Activated CD4-positive, alpha-beta memory T cell treated with anti-CD3 and anti-CD28 coated beads, Interleukin-2, amount 10 ng/mL, durations not matched to agents 7 days and 5 days (primary cell): ENCODE results near the gene CCDC32. TPM values are rescaled to one million over a fixed set of nuclear protein-coding genes. Genes with fewer than 3 reads are reported as not detected.
A peak's percentile ranks its signal among the peaks of the same experiment; 100 is the strongest.

Source experiments
- CTCF ChIA-PET: fragments of 350-600 bp; sonication (Branson Sonifier 250); formaldehyde crosslinking; loops from one replicate; lab custom pipeline; 2021; ENCODE audit warnings: antibody characterized with exemption, inconsistent platforms; lab: Charles Lee
- POLR2A ChIA-PET: fragments of 350-600 bp; sonication (Branson Sonifier 250); formaldehyde crosslinking; loops from one replicate; lab custom pipeline; 2021; ENCODE audit warnings: antibody characterized with exemption; lab: Charles Lee
- DNase-seq: peaks from one replicate; pipeline ENCODE4 v3.0.0-alpha.2; 2020
- H3K27ac Mint-ChIP-seq: one replicate; pipeline ENCODE4 v1.8.0; 2021; ENCODE audit warnings: mild to moderate bottlenecking, mixed read lengths
- H3K27me3 Mint-ChIP-seq: one replicate; pipeline ENCODE4 v1.8.0; 2021; ENCODE audit warnings: mixed read lengths
- H3K36me3 Mint-ChIP-seq: one replicate; pipeline ENCODE4 v1.8.0; 2021; ENCODE audit warnings: low read depth, mixed read lengths
- H3K4me1 Mint-ChIP-seq: one replicate; pipeline ENCODE4 v1.8.0; 2021; ENCODE audit warnings: mixed read lengths
- H3K4me3 Mint-ChIP-seq: one replicate; pipeline ENCODE4 v1.8.0; 2021; ENCODE audit warnings: mild to moderate bottlenecking, mixed read lengths
- H3K9me3 Mint-ChIP-seq: one replicate; pipeline ENCODE4 v1.8.0; 2021; ENCODE audit warnings: mixed read lengths
- total RNA-seq, 2 experiments: library from RNA; stranded (reverse); gene quantifications; one replicate each; pipeline ENCODE4 v1.2.3, GENCODE V29; 2021

The CCDC32 gene
- total RNA-seq, 2 experiments from 2014 or later, result 33.2 to 33.7 TPM

GRCh38 chr15:40565333-40566238 is 744 bp upstream of the CCDC32 start:
- peaks cover 11% of the 10 kb centered on the region for H3K36me3 Mint-ChIP-seq
- H3K27me3 Mint-ChIP-seq, result peaks cover 3% of the 10 kb centered on the region
- CTCF ChIA-PET, result interaction anchor here (0.7 to 4.1 kb wide), 12 partner anchors 13 to 242 kb away, joined by 3 to 24 read pairs (median 4); partner anchors contain the start of genes BAHD1, INAFM2, KNL1 and RAD51
- peak overlapping the region; percentile 90 for H3K4me3 Mint-ChIP-seq
- no peaks in the 10 kb centered on the region for H3K9me3 Mint-ChIP-seq
- no peak for DNase-seq
- peak overlapping the region; percentile 84 for H3K27ac Mint-ChIP-seq
- POLR2A ChIA-PET, result interaction anchor here (0.7 to 2.0 kb wide), 13 partner anchors 7 to 1708 kb away, joined by 3 to 12 read pairs (median 4); partner anchors contain the start of genes IVD, KNL1, RAD51 and TMEM87A
- H3K4me1 Mint-ChIP-seq, result peaks cover 56% of the 10 kb centered on the region

- Mint-ChIP-seq H3K9me3 (no peaks in the 10 kb centered on the region), H3K27ac (no peak overlapping the region)
- DNase-seq, result no peak
Measured at GRCh38 chr15:40563426-40563825, 1.4 kb downstream of the CCDC32 start.

GRCh38 chr15:40562691-40563090 is 2.2 kb downstream of the CCDC32 start:
- Mint-ChIP-seq H3K4me1 (peaks cover 49% of the 10 kb centered on the region), H3K9me3 (no peaks in the 10 kb centered on the region), H3K36me3 (peaks cover 25% of the 10 kb centered on the region), H3K27ac (no peak overlapping the region), H3K27me3 (peaks cover 3% of the 10 kb centered on the region), H3K4me3 (no peak overlapping the region)
- POLR2A ChIA-PET, result no interaction called here
- CTCF ChIA-PET, result interaction anchor here (0.6 kb wide), 1 partner anchor 1580 kb away, joined by 3 read pairs; no protein-coding TSS in a partner anchor
- no peak for DNase-seq

More at GRCh38 chr15:40563426-40563825, 1.4 kb downstream of the CCDC32 start:
- Mint-ChIP-seq H3K4me3 (peak overlapping the region; percentile 49), H3K27me3 (peaks cover 3% of the 10 kb centered on the region), H3K4me1 (peaks cover 49% of the 10 kb centered on the region), H3K36me3 (peaks cover 22% of the 10 kb centered on the region)
- POLR2A ChIA-PET, result no interaction called here
- CTCF ChIA-PET, result interaction anchor here (0.7 kb wide), 1 partner anchor 436 kb away, joined by 3 read pairs; no protein-coding TSS in a partner anchor

DNA sequence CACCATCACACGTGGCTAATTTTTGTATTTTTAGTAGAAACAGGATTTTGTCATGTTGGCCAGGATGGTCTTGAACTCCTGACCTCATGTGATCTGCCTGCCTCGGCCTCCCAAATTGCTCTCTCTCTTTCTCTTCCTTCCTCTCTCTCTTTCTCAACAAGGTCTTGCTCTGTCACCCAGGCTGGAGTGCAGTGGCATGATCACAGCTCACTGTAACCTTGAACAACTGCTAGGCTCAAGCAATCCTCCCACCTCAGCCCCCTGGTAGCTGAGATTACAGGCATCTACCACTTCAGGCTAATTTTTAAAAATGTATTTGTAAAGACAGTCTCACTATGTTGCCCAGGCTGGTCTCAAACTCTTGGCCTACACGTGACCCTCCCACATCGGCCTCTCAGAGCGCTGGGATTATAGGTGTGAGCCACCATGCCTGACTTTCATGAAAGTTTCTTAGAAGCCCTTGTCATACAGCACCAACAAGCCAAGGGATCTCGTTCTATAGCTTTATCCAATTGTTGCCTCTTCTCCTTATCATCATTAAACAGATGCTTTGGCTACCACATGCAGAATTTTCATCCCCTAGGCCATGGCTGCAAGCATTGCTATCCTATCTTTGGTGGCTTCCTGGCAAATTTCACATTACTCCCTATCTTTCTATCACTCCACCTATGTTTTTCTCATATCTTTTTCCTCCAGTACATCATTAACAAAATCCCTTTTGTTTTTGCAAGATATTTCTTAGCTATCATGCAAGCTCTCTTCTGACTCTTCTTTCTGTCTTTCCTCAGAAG is 5.7 kb downstream of the CCDC32 start:
- Mint-ChIP-seq H3K27me3 (no peaks in the 10 kb centered on the region), H3K4me3 (no peak overlapping the region), H3K4me1 (peaks cover 30% of the 10 kb centered on the region), H3K27ac (no peak overlapping the region), H3K9me3 (no peaks in the 10 kb centered on the region), H3K36me3 (peaks cover 48% of the 10 kb centered on the region)
- CTCF ChIA-PET, result no interaction called here
- no peak for DNase-seq
- POLR2A ChIA-PET, result interaction anchor here (1.2 kb wide), 1 partner anchor 10 kb away, joined by 4 read pairs; the partner anchor contains the start of gene RPUSD2

GRCh38 chr15:40555876-40556275 is 9.0 kb downstream of the CCDC32 start:
- no peak for DNase-seq
- peaks cover 11% of the 10 kb centered on the region for H3K4me1 Mint-ChIP-seq
- no peaks in the 10 kb centered on the region for H3K9me3 Mint-ChIP-seq
- no peak overlapping the region for H3K4me3 Mint-ChIP-seq
- CTCF ChIA-PET, result no interaction called here
- H3K36me3 Mint-ChIP-seq, result peaks cover 54% of the 10 kb centered on the region
- H3K27ac Mint-ChIP-seq, result no peak overlapping the region
- no peaks in the 10 kb centered on the region for H3K27me3 Mint-ChIP-seq
- POLR2A ChIA-PET, result interaction anchor here (0.7 to 1.6 kb wide), 3 partner anchors 13 to 249 kb away, joined by 3 to 4 read pairs (median 3); partner anchors contain the start of gene RPUSD2

GRCh38 chr15:40554161-40554525 is 10.7 kb downstream of the CCDC32 start:
- DNase-seq, result no peak
- H3K4me1 Mint-ChIP-seq, result peaks cover 2% of the 10 kb centered on the region
- H3K9me3 Mint-ChIP-seq, result no peaks in the 10 kb centered on the region
- POLR2A ChIA-PET, result no interaction called here
- no peak overlapping the region for H3K4me3 Mint-ChIP-seq
- peaks cover 59% of the 10 kb centered on the region for H3K36me3 Mint-ChIP-seq
- H3K27ac Mint-ChIP-seq, result no peak overlapping the region
- CTCF ChIA-PET, result interaction anchor here (0.6 kb wide), 1 partner anchor 35 kb away, joined by 3 read pairs; no protein-coding TSS in a partner anchor
- H3K27me3 Mint-ChIP-seq, result no peaks in the 10 kb centered on the region

DNA sequence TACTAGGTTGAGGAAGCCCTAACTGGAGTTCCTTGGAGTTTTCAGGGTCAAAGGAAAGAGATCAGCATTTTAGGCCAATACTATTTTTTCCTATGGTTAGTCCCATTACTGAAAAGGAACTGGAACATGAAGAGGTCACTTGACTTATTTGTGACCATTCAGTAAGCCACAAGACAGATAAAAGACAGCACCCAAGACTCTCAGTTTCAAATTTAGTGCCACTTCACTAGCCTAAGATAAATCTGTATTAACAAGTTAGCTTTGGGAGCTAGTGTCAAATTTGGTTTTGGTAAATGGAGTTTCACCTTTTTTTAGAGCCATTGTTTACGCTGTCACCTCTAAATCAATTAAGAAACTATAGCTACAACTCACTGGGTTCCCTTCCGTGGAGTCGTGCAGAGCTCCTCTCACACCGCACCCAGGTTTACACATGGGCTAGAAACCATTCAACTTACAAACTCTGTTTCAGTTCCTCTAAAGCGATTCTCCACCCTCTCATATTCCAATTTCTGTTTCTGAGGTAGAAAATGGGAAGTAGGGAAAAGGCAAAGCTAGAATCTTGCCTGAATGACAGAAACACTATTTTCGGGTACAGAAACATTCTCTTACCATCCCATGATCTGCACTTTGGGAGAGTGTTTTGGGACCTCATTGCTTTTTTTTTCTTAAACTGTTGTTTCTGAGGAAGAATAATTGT is 14.4 kb downstream of the CCDC32 start:
- Mint-ChIP-seq H3K4me1 (no peaks in the 10 kb centered on the region), H3K27me3 (no peaks in the 10 kb centered on the region), H3K27ac (no peak overlapping the region), H3K36me3 (peaks cover 47% of the 10 kb centered on the region), H3K4me3 (no peak overlapping the region), H3K9me3 (no peaks in the 10 kb centered on the region)
- ChIA-PET POLR2A (interaction anchor here (1.8 kb wide), 2 partner anchors 14 to 19 kb away, joined by 5 read pairs; partner anchors contain the start of genes CCDC32 and RPUSD2), CTCF (no interaction called here)
- no peak for DNase-seq

- Mint-ChIP-seq H3K4me3 (no peak overlapping the region), H3K27me3 (no peaks in the 10 kb centered on the region), H3K4me1 (no peaks in the 10 kb centered on the region), H3K27ac (no peak overlapping the region), H3K9me3 (no peaks in the 10 kb centered on the region), H3K36me3 (peaks cover 42% of the 10 kb centered on the region)
- ChIA-PET POLR2A (interaction anchor here (1.8 kb wide), 2 partner anchors 15 to 19 kb away, joined by 5 read pairs; partner anchors contain the start of genes CCDC32 and RPUSD2), CTCF (no interaction called here)
- no peak for DNase-seq
Measured at GRCh38 chr15:40549894-40550293, 14.9 kb downstream of the CCDC32 start.

DNA sequence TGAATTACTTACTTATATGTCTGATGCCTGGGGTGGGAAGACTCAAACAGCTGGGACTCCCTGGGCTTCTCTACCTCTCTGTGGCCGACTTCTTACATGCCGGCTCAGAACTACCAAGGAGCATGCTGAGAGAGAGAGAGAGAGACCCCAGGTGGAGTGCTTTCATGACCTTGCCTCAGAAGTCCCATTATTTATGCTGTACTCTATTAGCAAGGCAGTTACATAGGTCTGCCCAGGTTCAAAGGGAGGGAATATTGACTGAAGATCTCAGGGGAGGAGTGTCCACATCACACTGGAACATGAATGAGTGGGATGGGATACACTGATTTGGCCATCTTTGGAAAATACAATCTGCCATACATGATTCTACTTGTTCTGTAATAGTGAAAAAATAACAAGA is 16.2 kb downstream of the CCDC32 start:
- ChIA-PET POLR2A (interaction anchor here (1.0 kb wide), 1 partner anchor 16 kb away, joined by 3 read pairs; the partner anchor contains the start of gene CCDC32), CTCF (no interaction called here)
- H3K9me3 Mint-ChIP-seq, result no peaks in the 10 kb centered on the region
- H3K4me1 Mint-ChIP-seq, result peaks cover 3% of the 10 kb centered on the region
- no peak for DNase-seq
- peaks cover 36% of the 10 kb centered on the region for H3K36me3 Mint-ChIP-seq
- no peak overlapping the region for H3K27ac Mint-ChIP-seq
- H3K4me3 Mint-ChIP-seq, result no peak overlapping the region
- H3K27me3 Mint-ChIP-seq, result no peaks in the 10 kb centered on the region

DNA sequence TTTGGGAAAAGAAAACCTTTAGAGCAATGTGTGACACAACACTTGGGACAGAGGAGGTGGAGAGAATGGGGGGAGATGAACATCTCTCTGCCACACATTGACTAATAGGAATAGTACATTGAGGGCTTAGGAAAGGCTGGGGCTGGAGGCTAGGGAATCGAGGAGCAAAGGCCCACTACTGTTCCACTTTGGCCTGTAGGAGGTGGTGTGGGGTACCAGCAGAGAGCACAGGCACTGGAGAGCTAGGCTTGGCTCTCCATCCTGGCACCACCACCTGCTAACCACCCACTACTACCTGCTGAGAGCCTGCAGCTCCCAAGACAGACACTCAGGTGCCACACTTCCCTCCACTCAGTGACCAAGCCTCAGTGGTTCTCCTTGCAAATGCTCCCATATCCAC is 19.4 kb downstream of the CCDC32 start:
- ChIA-PET POLR2A (no interaction called here), CTCF (no interaction called here)
- Mint-ChIP-seq H3K4me1 (peaks cover 3% of the 10 kb centered on the region), H3K27ac (no peak overlapping the region), H3K4me3 (no peak overlapping the region), H3K27me3 (no peaks in the 10 kb centered on the region), H3K9me3 (no peaks in the 10 kb centered on the region), H3K36me3 (peaks cover 22% of the 10 kb centered on the region)
- DNase-seq, result no peak

- POLR2A ChIA-PET, result no interaction called here
- H3K27ac Mint-ChIP-seq, result no peak overlapping the region
- CTCF ChIA-PET, result no interaction called here
- no peak overlapping the region for H3K4me3 Mint-ChIP-seq
- H3K9me3 Mint-ChIP-seq, result no peaks in the 10 kb centered on the region
- H3K36me3 Mint-ChIP-seq, result peaks cover 13% of the 10 kb centered on the region
- H3K4me1 Mint-ChIP-seq, result peaks cover 3% of the 10 kb centered on the region
- DNase-seq, result no peak
- H3K27me3 Mint-ChIP-seq, result no peaks in the 10 kb centered on the region
Measured at GRCh38 chr15:40543631-40544294, 21.1 kb downstream of the CCDC32 start.

- Mint-ChIP-seq H3K4me3 (no peak overlapping the region), H3K27me3 (no peaks in the 10 kb centered on the region), H3K36me3 (peaks cover 7% of the 10 kb centered on the region), H3K27ac (no peak overlapping the region), H3K4me1 (peaks cover 3% of the 10 kb centered on the region), H3K9me3 (no peaks in the 10 kb centered on the region)
- ChIA-PET POLR2A (no interaction called here), CTCF (no interaction called here)
- no peak for DNase-seq
Measured at GRCh38 chr15:40543082-40543481, 21.8 kb downstream of the CCDC32 start.
